IPS-NIHi7 (cell line): ENCODE results near the gene RAB1B.

ENCODE experiments used
- DNase-seq: peaks from one replicate; pipeline ENCODE4 v3.0.0; 2012; ENCODE audit warnings: mixed read lengths; ENCODE audit errors: extremely low spot score

Gene RAB1B

DNA sequence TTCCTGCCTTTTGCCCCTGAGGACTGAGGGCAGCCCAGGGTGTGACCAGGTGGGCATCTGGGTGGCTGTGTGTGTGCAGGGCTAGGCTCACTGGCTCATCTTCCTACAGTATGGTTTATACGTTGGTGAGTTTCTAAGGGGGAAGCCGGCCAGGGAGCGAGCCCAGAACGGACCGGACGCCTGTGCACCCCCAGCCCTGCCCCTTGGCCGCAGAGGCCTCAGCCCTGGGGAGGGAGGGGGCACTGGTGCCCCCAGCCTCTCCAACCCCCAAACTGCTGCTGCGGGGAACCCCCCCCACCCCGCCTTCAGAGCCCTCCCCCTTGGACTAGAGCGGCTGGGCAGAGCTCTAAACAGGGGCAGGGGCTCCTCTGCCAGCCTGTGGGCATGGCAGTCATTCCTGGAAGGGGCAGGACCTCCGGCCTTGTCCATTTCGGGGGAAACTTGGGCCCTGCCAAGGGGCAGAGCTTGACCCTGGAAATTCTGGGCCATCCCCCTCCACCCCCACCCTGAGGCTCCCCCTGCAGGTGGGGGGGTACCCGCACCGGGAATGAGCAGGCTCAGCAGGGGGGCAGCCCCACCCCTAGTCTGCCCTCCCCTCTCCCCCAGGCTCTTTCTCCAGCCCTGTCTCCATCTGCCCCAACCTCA, 15.1 kb downstream of the RAB1B start:
- no peak for DNase-seq

DNA sequence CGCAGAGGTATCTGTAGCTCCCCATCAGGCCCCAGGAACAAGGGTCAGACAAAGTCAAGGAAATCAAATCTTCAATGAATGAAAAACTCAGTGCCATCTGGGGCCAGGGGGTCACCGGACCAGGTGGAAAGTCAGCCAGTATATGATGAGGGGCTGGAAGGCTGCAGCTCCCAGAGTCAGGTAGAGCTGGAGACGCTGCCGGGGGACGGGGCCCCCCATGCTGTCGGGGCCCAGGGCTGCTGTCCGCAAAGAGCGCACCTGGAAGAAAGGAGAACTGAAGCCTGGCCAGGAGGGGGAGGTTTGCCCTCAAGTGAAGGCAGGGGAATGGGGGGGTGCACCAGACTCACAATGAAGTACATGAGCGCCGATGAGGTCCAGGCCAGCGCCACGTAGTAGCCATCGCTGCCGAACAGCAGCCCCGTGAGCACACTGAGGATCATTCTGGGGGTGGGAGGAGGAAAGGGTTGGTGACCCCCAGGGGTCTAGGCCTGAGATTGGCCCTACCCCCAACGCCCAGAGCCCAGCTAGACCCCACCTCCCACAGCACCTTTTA, 16.2 kb downstream of the RAB1B start:
- no peak for DNase-seq

DNA sequence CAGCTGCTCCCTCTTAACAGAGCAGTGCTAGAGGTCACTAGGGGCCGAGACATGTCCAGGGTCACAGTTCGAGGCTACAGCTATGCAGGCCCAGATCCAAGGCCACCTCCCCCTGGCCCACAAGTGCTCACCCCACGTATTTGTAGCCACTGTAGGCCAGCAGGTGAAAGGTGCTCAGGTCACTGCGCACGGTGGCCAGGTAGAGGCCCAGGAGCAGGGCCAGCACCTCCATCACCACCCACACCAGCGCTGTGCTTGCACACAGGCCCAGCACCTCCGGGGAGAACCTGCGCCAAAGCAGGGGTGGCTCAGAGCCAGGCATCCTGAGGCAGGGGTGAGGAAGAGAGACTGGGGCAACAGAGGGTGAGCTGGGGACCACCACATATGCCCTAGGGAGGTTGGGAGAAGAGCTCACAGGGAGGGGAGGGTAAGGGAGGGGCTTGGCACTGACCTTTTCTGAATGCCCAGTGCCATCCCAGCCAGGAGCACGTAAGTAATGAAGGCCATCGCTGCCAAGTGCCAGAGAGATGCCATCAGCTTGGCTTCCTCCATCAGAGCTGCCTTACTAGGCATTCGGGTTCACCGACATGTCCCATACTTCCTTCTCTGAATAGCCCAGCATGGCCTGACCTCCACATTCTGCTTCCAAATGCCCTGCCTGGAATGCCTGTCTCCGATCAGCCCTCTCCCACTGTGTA, 17.0 kb downstream of the RAB1B start:
- DNase-seq: no peak

DNA sequence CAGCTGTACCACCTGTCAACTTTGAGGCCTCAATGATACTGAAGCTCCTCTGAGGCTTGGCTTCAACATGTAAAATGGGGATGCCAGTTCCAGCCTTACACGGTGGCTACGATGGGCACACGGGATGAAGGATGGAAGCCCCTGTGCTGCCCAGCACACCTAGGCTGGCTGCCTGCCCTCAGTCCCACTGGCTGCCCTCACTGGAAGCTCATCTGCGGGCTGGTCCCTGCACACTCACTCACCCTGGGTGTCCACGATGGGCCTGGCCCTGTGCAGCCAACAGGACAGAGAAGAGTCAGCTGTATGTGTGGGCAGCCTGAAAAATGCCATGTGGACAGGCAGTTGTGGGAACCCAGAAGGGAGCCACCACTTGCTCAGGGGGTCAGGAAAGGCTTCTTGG, 18.3 kb downstream of the RAB1B start:
- no peak for DNase-seq

DNA sequence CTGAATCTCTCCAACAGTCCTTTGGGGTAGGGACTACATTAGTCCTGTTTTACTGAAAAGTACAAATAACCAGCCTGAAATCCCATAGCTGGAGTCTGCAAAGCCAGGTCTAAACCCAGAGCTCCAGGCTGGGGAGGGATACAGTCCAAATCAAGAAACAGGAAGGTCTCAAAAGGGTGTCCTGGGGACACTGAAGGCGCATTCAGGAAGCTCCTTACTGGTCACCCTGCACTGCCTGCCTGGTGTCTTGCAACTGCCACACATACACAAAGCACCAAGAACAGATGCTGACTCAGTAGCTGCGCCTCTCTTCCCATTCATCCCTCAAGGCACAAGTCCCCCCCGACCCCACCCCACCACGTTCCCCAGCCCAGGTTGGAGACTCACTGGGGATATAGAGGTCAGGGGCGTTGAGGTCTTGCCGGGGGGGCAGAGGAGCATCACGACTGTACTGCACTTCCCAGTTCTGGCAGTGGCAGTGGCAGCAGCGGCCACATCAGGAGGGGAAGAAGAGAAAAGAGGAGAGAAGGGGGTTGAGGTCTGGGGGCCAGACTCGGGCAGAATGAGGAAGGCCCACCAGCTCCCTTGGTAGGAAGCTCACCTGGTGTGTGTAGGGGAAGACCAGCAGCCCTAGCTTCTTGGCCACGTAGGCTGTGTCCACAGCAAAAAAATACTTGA, 18.9 kb downstream of the RAB1B start:
- DNase-seq: no peak

DNA sequence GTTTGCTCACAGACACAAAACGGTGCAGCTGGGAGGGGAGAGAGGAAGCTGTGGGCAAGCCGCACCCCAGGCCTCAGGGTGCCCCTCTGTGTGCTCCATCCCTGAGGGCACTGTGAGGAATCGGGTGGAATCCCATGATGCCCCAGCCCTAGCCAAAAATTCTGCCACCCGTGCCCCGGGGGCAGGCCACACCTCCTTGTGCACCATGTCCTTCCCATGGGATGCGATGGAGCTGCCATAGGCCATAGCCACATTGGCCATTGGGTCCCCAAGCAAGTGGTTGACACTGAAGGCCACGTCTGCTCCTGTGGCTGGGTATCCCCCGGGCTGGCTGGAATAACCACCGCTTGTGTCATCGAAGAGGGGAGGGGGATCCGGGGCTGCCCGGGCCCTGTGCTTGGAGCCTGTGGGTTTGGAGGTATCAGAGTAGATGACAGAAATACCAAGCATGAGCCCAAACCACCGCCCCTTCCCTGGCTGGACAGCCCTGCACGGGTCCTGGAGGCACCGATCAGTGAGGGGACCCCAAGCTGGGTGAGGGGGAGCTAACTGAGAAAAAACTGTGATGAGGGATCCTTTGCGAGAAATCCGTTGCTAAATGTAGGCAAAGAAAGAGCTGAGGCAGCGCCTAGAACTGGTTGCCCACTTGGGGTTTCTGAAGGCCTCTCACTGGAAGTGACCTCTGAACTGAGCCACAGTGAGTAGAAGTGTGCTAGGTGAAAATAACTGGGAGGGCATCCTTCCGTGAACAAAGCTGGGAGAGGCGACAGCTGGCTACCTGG, 19.6 kb downstream of the RAB1B start:
- DNase-seq: no peak

DNA sequence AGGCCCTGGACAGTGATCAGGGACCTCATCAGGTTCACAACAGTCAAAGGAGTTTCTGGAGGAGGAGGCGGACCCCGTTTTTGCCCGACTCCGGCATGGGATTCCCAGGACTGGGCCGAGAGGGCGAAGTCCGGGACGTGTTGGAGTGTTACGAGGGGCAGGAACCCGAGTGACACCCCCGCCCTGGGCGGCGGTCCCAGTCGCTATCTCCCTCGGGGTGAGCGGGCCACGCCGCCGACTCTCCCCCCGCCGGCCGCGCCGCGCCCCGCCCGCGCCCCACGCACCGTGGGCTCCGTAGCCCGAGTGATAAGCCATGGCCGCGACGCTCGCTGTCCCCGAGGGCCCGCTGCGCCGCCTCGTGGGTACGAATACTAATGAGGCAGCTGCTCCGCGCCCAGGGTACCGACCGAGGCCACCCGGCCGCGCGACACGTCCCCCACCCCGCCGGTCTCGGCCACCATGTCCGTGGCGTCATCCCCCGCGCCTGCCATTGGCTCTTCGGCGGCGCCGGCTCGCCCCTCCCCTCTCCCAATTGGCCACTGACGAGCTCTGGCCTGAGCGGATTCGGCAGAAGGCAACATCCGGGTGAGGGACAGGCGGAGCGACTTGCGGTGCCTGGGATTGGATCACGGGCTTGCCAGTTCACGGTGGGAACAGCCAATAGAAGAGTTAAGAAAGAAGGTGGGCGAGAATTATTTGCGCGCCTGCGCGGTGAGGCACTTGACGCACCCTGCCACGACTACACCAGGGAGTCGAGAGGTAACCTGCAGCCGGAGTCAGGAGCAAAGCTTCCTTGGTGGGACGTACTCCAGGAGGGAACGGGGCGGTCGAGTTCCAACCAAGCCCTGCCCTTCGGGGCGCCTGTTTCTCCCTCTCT, 20.5 kb downstream of the RAB1B start, which contains the start of gene YIF1A:
Gene YIF1A, minus strand, starts transcription at position 473 of the 877 bp plus-strand sequence. Its CDS starts 158 bp downstream, at position 315.
- DNase-seq: peak; percentile 100

DNA sequence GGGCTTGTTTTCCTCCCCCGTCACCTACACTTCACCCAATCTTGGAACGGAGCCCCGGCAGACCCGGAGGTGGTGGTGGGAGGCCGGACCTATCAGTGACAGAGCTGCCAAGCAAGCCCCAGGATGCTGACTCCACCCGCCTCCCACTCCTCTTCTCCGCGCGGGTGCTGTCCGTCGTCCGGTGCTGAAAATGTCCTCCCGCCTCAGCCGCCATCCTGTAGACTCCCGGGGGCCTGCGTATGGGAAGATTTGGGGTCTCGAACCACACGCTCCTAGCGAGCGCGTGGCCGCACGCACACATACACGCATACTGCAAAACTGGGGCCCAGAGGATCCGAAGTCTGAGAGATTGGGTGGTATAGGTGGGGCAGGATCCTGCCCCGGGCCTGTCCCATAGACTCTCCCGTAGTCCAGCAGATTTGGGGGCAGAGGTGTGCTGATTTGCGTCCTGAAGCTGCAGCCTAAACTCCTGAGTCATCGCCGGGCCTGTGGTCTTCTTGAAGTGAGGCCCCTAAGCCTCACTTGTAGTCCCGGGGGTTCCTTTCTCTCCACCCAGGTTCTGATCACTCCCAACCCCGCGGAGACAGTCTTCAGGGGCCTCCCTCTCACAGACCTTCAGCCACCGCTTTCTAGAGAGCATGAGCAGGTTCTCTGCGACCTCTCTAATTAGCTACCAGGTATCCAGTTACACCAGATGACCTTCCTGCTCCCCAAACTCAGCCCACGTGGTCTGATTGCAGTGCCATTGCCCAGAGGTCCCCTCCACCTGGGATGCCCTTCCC, 21.3 kb downstream of the RAB1B start:
- DNase-seq: peak; percentile 91

DNA sequence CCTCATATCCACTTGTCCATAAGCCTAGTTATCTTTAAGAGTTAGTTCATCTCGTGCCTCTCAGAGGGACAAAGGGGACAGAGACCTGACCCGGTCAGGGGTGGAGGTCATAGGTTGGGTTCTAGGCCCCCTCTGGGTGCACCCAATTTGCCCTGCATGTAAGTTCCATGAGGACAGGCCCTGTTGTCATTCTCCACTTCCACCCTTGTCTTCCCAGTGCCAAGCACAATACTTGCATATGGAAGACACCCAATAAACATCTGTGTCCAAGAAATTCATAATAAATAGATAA, 21.8 kb downstream of the RAB1B start:
- DNase-seq: no peak

DNA sequence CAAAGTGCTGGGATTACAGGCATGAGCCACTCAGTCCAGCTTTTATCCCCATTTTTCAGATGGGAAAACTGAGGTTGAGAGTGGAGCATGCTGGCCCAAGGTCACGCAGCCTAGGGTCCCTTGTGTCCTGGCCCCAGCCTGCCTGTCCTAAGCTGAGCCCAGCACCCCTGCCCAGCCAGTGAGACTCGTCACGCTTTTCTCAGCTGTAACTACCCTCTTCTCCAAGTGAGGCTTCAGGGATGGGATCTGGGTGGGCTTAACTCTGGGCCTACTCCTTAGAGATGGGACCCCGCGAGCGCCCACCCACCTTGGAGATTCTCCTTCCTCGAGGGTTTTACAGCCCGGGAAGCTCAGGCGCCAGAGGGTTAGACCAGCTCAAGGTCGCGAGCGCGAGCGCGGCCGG, 22.9 kb downstream of the RAB1B start:
- DNase-seq: no peak

DNA sequence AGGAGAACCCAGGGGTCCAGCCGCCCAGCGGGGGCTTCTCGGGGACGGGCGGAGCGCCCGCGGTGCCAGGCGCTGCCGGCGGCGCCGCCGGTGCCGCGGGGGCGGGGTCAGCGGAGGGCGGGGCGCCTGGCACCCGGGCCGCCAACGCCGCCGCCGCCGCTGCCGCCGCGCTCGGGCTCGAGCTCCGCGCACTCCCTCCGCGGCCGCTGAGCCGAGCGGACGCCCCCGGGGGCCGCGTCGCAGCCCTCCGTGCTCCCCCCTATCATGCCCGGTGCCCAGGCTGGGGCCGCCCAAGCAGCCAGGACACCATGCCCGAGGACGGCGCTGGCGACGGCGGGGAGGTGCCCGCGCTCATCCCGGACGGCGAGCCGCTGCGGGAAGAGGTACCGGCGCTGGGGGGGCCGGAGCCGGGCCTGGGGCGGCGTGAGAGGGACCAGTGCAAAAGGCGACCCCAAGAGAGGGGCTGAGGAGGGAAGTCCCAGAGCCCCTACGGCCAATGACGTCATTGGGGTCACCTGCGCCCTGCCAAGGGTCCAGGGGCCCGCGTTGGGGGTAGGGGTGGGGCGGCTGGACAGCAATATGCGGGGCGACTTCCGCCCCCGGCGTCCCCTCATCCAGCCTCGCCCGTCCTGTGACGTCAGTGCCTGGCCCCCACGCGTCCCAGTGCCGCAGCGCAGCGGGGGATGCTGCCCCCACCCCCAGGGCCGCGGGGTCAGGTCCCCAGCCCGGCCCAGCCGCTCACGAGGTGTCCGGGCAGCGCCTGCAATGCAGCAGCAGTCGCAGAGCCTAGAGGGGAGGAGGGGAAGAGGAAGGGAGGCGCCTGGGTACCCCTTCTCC, 23.5 kb downstream of the RAB1B start, which contains the start of gene TMEM151A:
Gene TMEM151A, plus strand, starts transcription at position 189 of the 837 bp plus-strand sequence. Its CDS starts 120 bp downstream, at position 309.
- DNase-seq: no peak

DNA sequence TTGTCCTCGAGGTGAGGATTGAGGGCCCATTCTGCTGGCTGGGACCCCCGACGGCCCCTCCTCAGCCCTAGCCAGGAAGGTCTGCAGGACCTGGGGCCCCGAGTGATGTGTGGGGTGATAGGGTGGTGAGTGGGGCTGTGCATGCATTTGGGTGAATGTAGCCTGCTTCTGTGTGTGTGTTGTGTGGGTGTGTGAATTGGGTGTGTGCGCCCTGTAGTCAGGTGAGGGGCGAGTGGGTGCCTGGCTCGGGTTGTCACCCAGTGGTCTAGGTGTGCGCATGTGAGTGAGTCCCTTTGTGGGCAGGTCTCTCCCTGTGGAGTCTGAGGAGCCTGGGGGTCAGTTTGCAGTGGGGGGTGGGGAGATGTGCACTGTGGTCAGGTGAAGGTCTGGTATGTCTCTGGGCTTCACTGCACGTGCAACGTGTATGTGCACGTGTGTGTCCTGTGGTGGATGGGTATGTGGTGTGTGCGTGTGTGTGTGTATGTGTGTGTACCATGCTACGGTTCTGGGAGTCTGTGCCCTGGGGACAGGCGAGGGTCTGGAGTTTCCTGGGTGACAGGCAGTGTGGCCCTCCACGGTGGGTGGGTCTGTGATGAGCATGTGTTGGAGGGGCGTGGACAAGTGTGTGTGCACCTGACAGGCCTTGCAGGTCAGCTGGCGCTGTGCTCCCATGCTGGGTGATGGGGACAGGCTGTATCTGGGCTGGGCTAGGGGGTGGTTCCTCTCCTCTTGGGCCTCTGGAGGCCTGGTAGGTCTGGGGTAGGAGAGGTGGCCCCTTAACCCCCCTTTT, 24.3 kb downstream of the RAB1B start:
- DNase-seq: no peak

DNA sequence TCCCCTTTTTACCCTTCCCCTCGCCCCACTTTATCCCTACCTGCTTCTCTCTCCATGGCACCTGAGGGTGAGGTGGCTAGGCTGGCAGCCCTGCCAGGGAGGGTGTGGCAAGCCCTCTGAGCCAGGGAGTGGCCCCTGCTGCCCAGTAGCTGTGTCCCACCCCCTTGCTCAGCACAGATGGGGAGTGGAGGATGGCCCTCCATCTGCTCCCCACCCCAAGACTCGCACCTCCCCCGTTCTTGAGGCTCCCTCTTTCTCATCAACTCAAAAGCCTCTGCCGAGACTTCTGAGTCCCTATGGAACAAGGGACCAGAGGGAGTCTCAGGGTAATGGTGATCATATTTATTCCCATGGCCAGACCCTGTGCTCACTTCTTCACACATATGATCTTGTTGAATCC, 24.9 kb downstream of the RAB1B start:
- no peak for DNase-seq

DNA sequence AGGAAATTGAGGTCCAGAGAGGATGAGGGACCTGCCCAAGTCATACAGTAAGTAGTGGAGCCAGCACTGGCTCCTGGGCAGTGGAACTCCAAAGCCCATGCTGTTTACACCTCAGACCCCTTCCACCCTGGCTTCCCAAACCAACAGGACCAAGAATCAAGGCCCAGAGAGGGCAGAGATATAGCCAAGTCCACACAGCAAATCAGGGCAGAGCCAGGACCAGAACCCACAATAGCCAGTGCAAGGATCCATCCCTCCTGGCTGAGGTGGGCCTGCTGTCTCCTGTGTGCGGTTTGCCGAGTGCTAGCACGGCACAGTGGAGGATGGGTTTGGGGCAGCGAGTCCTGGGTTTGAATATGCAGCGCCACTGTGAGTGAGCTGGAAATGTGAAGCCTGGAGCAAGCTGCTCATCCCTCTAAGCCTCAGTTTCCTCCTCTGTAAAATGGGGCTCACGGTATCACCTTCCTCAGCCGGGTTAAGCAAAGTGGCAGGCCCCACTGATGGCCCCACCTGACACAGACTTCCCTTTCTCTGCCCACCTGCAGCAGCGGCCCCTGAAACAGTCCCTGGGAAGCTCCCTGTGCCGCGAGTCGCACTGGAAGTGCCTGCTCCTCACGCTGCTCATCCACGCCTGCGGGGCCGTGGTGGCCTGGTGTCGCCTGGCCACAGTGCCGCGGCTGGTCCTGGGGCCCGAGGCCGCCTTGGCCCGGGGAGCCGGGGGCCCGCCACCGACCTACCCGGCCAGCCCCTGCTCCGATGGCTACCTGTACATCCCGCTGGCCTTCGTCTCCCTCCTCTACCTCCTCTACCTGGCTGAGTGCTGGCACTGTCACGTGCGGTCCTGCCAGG, 25.6 kb downstream of the RAB1B start:
- DNase-seq: no peak

DNA sequence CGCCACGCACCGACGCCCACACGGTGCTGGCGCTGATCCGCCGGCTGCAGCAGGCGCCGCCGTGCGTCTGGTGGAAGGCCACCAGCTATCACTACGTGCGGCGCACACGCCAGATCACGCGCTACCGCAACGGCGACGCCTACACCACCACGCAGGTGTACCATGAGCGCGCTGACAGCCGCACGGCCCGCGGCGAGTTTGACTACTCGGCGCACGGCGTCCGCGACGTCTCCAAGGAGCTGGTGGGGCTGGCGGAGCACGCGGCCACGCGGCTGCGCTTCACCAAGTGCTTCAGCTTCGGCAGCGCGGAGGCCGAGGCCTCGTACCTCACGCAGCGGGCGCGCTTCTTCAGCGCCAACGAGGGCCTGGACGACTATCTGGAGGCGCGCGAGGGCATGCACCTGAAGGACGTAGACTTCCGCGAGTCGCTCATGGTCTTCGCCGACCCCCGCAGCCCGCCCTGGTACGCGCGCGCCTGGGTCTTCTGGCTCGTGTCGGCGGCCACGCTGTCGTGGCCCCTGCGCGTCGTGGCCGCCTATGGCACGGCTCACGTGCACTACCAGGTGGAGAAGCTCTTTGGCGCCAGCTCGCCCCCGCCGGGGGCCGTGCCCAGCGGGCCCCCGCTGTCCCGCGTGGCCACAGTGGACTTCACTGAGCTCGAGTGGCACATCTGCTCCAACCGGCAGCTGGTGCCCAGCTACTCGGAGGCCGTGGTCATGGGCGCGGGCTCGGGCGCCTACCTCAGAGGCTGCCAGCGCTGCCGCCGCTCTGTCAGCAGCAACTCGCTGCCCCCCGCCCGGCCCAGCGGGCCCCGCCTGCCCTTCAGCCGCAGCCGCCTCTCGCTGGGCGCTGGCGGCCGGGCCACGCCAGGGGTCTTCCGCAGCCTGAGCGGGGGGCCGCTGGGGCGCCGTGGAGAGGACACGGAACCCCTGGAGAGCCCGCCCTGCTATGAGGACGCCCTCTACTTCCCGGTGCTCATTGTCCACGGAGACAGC, 26.5 kb downstream of the RAB1B start:
- no peak for DNase-seq

DNA sequence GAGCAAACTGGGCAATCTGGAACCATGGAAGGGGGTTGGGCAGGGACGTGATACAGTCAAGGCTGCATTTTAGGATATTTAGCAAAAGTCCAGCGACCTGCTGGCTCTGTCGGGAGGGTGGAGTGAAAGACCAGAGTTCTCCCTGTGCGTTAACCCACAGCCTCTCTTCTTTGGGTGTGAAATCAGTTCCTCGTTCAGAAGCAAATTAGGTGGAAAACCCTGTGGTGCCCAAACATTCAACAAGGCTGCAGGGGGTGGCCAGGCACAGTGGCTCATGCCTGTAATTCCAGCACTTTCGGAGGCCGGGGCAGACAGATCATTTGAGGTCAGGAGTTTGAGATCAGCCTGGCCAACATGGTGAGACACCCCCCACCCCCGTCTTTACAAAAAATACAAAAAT, 29.2 kb downstream of the RAB1B start:
- DNase-seq: no peak
